HT1080 (cell line): ENCODE data around the gene C22orf15. TPM values are rescaled to one million over a fixed set of nuclear protein-coding genes. Genes with fewer than 3 reads are reported as not detected.

Experiments
- DNase-seq: peaks from one replicate; pipeline ENCODE4 v3.0.0-alpha.2; 2015; ENCODE audit warnings: low read depth
- total RNA-seq: library from RNA; depleted of rRNA; stranded (reverse); fragments of >200 nt; shearing (Covaris generic); gene quantifications from 2 replicates; pipeline ENCODE4 v1.2.3, GENCODE V29; 2014

The C22orf15 gene
- total RNA-seq, 1 experiment from 2014 or later, result 1.1 TPM

DNA sequence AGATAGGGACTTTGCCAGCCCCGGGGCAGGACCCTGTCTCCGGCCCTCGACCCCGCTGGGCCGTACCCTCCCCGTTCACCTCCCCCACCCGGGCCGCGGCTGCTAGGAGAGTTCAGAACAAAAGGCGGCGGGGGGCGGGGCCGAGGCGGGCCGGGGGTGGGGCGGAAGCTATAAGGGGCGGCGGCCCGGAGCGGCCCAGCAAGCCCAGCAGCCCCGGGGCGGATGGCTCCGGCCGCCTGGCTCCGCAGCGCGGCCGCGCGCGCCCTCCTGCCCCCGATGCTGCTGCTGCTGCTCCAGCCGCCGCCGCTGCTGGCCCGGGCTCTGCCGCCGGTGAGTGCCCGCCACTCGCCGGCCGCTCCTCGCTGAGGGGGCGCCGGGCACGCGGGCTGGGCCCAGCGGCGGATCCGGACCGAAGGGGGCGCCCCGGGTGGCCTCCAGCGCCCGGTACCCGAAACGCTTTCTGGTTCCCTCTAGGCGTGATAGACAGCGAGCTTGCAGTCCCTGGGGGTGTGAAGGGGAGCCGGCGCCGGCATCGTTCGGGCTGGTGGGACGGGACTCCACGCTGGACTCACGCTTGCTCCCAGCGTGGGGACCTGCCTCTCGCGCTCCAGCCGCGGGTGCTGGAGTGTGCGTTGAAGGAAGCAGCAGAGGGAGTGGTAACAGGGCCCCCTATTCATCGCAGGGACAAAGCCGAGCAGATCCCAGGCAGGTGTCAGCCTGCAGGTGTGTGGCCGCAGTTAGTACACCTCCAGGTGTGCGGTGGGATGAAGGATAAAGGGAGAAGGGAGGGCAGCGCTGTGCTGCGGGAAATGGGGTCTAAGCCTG, 10.1 kb downstream of the C22orf15 start, which contains the start of gene MMP11:
TSS of gene MMP11 (plus strand) at position 201 of the 825 bp plus-strand sequence. CDS start at position 223, 22 bp downstream.
- no peak for DNase-seq

DNA sequence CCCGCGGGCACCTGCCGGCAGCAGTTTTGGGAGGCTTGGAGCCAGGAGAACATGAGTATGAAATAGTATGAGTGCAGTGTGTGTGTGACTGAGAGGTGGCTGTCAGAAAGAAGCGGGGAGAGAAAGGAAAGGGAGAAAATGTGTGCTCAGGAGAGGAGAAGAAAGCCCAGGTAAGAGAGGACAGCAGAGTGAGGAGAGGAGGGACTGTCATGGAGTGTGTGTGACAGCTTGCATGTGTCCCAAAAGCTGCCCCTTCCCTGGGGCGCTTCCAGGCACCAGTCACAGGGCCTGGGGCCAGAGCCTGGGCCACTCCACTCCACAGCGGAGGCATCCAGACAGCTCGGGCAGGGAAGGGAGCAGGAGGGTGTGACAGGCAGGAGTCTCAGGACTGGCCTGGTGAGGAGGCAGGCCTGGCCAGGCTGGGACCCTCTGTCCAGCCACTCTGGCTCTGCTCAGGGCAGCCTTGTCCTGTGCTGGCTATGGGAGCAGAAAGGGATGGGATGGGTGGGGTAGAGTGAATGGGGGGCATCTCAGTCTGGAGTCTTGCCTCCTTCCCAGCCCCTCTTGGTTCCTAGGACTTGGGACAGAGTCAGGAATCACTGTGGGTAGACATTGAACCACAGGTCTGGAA, 10.8 kb downstream of the C22orf15 start:
- DNase-seq, result no peak

DNA sequence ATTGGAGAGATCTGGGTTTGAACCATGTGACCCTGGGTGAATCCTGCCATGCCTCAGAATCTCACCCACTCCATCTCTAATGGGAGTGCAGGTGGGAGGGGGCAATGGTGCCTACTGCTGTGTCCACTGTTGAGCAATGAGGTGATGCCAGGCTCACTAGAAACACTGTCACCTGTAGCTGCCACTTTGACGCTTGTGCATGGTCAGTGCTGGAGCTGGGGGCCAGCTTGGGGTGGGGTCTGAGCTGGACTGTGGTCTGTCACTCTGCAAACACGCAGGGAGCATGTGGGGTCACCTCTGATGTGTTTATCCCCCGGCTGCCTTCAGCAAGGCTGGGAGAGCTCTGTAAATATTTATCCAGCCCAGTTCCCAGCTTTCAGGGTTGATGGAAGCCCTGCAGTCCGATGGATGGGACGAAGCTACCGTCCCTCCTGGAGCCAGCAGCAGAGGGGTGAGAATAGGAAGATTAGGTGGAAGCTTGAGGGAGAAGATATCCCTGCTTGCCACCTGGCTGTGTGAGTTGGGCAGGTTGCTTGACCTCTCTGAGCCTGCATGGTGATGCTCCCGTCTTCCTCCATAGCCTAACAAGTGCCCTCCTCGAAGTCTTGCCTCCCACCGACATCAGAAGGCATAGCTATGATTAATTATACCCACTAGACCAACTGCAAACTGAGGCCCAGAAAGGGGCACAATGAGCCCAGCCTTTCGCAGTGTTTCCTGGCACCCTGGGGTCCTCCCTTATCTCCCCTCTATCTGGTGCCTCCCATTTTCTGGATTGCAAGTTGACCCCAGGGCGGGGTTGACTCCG, 11.5 kb downstream of the C22orf15 start:
- no peak for DNase-seq

DNA sequence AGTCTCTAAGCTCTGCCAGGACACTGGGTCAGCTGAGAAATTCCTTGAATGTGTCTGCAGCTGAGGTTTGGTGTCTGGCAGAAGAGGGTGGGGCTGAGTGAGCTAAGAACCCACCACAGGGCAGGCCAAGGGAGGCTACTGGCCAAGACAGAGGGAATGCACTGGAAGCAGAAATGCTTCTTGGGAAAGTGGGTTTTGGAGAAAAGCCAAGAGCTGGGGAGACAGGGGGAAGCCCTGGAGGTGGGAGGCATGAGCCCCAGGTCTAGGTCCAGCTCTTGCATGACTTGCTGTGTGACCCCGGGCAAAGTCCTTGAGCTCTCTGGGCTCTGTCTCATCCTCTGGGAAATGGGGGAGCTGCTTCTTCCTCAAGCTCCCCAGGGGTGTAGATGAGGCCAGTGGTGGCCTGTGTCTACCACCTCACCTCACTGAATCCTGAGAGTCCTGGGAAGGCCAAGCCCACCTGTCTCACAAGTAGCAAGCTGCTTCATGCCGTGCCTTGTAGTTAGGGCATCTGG, 12.2 kb downstream of the C22orf15 start:
- peak; percentile 28 for DNase-seq

DNA sequence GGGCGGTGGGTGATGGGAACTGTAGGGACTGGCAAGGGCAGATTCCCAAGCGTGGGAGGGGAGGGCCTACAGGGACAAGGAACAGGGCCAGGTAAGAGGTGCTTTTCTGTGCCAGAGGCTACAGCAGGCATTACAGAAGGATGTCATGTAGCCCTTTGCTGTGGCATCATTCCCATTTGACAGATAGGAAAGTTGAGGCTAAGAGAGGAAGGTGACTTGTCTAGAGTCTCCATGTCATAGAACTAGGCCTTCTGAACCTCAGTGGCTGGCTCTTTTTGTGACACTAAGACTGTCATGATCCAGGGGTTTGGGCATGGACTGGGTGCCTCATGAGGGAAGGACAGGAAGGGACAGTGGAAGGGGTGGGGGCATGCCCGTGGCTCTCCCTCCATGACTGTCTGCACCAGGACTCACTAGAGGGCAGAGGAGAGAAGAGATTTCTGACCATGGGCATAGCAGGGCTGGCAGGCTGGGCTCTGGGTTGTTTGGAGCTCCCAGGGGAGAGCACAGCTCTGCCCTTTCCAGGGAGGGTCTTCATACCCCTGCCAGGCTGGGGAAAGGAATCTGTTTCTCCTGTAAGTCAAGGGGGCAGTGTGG, 13.1 kb downstream of the C22orf15 start:
- DNase-seq, result no peak

DNA sequence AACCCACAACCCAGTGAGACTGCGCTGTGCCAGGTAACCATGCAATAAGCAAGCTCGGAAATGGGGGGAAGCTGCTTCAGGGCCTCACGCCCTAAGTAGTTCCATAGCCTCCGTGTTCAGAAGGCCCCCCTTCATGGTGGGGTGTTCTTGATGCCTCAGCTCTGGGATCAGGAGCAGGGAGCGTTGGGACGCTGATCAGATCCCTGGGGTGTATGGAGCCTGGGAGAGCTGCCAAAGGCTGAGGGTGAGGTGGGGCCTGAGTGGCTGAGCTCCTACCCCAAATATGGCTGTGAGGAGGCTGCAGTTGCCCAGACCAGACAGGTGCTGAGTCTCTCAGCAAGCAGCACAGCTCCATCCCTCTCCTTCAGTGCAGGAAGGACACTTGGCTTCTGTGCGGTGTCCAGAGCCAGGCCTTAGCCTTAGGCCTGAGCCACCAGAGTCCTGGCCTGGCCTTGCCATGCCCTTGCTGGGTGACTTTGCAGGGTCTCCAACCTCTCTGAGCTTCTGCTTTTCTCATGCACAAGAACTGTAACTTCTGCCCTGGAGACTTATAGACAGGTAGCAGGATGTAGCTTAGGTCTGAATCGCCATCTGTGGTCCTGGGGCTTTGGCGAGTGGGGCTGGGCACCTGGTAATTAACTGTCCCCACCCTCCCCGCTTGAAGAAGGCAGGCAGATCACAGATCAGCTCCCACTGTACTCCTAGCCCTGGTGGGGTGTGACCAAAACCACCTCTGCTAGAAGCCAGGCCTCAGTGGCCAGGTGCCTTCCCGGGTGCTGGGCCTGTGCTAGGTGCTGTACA, 15.2 kb downstream of the C22orf15 start:
- no peak for DNase-seq

DNA sequence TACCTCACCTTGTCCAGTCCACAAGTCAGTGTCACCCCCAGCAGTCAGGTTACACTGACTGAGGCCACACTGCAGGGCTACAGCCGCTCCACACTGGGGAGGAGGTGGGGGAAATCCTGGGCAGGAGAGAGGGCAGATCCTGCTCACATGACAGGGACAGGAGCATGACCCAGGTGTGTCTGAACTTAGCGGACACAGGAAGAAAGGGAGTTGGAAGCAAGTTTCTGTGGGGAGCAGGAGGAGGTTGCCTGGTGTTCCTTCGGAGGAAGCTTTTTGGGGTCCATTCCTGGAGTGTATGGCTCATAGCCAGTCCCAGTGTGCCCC, 15.7 kb downstream of the C22orf15 start:
- DNase-seq, result no peak

DNA sequence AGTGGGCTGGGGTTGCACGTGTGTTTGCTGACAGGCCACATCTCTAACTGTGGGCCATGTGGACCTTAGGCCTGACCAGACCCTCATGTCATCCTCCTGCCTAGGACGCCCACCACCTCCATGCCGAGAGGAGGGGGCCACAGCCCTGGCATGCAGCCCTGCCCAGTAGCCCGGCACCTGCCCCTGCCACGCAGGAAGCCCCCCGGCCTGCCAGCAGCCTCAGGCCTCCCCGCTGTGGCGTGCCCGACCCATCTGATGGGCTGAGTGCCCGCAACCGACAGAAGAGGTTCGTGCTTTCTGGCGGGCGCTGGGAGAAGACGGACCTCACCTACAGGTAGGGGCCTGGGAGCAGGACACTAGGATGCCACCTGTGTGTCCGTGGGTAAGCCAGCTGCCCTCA, 16.3 kb downstream of the C22orf15 start:
- no peak for DNase-seq

DNA sequence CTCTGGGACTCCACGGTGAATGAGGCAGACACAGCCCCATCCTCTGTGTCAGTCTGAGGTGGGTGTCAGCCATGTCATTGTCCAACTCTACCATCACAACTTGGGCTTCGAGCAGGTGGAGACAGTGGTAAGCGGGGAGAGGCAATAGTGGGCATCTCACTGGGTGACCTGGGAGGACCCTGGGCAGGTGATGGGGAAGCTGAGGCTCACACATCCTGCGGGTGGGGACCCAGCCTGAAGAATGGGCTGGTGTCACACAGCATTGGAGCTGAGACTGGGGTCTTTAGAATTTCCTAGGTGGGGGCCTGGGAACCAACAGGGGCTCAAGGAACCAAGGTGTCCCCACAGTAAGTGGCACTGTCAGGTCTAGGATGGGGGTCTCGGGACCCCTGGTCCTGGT, 16.9 kb downstream of the C22orf15 start:
- DNase-seq, result no peak

DNA sequence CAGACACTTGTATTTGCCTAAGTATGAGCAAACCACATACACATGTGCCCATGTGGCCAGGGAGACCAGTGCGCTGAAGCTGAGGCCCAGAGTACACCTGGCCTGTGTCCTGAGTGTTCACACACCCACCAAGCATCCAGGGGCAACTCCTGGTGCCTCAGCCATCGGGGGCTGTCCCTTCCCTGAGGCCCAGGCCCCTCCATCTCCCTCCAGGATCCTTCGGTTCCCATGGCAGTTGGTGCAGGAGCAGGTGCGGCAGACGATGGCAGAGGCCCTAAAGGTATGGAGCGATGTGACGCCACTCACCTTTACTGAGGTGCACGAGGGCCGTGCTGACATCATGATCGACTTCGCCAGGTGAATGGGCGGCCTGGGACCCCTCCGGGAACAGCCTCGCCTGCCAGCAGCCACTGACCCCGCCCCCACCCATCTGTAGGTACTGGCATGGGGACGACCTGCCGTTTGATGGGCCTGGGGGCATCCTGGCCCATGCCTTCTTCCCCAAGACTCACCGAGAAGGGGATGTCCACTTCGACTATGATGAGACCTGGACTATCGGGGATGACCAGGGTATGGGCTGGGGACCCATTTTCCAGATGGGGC, 17.5 kb downstream of the C22orf15 start:
- no peak for DNase-seq

DNA sequence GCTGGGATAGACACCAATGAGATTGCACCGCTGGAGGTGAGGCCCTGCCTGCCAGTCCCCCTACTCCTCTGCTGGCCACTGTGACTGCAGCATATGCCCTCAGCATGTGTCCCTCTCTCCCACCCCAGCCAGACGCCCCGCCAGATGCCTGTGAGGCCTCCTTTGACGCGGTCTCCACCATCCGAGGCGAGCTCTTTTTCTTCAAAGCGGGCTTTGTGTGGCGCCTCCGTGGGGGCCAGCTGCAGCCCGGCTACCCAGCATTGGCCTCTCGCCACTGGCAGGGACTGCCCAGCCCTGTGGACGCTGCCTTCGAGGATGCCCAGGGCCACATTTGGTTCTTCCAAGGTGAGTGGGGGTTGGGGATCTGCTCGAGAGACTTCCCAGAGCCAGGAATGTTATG, 18.3 kb downstream of the C22orf15 start:
- no peak for DNase-seq

DNA sequence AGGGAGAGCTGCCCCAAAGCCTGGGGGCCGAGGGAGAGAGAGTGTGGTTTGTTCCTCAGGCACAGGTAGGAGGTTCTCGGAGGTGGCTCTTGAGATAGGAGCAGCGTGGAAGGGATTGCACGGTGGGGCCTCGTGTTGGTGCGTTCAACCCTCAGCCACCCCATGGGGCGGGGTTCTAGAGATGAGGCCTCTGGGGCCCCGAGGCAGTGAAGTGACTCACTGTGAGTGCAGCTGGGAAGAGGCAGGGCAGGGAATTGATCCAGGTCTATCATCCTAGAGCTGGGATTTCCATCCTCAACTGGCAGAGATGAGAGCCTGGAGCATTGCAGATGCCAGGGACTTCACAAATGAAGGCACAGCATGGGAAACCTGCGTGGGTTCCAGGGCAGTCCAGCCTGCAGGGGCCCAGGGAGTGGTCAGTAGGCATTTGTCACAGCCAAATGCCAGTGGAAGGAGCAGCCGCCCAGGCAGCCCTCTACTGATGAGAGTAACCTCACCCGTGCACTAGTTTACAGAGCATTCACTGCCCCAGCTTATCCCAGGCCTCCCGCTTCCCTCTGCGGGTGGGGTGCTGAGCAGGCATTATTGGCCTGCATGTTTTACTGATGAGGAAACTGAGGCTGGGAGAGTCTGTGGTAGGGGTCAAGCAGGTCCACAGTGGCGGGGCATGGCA, 18.9 kb downstream of the C22orf15 start:
- DNase-seq, result peak; percentile 58

DNA sequence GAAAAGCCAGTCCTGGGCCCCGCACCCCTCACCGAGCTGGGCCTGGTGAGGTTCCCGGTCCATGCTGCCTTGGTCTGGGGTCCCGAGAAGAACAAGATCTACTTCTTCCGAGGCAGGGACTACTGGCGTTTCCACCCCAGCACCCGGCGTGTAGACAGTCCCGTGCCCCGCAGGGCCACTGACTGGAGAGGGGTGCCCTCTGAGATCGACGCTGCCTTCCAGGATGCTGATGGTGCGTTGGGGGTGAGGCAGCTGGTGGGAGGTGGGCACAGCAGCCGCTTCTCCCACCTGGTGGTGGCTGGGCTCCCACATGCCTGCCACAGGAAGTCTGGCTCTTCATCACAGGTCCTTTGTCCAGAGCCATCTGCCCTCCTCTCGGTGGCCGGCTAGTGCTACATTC, 19.5 kb downstream of the C22orf15 start:
- no peak for DNase-seq

DNA sequence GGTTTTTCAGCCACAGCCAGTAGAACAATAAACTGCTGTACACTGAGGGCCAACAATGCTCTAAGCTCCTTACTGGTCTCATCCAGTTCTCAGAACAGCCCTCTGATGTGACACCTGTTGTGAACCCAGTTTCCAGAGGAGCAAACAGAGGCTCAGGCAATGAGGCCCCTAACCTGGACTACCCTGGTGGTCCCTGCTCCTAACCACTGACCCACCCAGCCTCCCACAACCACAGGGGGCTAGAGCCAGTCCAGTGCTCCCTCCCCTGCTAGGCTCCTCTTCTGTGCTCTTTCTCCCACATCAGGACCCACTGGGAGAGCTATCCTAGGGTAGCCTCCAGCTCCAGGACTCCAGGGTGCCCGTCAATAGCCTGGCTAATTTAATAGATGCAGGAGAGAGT, 19.9 kb downstream of the C22orf15 start:
- no peak for DNase-seq

DNA sequence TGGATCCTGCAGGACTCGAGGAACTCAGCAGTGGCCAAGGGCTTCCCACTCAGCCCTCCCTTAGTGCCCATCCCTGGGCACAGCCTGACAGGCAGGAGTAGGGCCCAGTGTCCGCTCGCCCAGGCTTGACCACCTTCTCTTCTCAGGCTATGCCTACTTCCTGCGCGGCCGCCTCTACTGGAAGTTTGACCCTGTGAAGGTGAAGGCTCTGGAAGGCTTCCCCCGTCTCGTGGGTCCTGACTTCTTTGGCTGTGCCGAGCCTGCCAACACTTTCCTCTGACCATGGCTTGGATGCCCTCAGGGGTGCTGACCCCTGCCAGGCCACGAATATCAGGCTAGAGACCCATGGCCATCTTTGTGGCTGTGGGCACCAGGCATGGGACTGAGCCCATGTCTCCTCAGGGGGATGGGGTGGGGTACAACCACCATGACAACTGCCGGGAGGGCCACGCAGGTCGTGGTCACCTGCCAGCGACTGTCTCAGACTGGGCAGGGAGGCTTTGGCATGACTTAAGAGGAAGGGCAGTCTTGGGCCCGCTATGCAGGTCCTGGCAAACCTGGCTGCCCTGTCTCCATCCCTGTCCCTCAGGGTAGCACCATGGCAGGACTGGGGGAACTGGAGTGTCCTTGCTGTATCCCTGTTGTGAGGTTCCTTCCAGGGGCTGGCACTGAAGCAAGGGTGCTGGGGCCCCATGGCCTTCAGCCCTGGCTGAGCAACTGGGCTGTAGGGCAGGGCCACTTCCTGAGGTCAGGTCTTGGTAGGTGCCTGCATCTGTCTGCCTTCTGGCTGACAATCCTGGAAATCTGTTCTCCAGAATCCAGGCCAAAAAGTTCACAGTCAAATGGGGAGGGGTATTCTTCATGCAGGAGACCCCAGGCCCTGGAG, 20.7 kb downstream of the C22orf15 start:
- DNase-seq, result no peak

DNA sequence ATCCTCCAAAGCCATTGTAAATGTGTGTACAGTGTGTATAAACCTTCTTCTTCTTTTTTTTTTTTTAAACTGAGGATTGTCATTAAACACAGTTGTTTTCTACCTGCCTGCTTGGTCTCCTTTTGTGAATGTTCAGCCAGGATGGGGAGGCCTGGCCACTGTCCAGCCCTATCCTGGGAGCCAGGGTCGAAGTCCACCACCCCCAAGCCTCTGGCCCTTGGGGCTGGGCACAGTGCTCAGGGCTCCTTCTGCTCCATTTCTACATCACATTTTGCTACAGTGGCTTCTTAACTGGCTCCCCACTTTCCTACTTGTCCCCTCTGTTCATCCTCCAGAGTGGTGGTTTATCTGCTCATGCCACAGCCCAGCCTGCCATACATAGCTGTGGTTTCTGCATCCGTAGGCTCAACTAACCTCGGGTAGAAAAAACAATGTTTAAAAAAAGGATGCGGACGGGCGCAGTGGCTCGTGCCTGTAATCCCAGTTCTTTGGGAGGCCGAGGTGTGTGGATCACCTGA, 21.5 kb downstream of the C22orf15 start:
- DNase-seq, result peak; percentile 71

DNA sequence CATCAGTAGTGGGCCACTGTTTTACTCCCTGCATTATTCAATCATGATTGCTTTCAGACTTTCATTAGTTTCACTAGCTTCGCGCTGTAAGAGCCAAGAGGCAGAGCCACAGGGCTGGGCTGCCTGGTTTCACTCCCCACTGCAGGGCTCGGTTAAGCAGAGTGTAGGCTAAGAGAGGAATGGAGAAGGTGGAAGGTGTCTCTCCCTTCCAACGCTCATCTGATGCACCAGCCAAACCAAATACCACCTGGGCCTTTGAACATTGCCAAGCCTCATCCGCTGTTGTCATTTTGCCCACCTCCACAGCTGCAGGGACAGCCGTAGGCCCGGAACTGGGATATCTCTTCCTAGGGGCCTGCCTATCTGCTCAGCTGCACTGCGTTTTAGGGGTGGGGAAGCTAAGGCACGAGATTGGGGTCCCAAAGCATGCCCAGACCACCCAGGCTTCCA, 23.5 kb downstream of the C22orf15 start:
- no peak for DNase-seq
